K562 (cell line): Measurements from ENCODE around the gene PUS7L. TPM values are rescaled to one million over a fixed set of nuclear protein-coding genes. Genes with fewer than 3 reads are reported as not detected.

ENCODE experiments used
- ATAC-seq: fragments of 200-7000 bp; cut with Tn5 transposase; 3 replicates; pipeline ENCODE4 v1.9.1; 2020; ENCODE audit warnings: moderate library complexity
- BruUV-seq: library from RNA; stranded (reverse); fragments of 400-500 nt; replicated peaks from 2 replicates; lab custom pipeline; 2021; lab: Mats Ljungman, UMichigan
- CTCF ChIA-PET: fragments of 300-600 bp; formaldehyde crosslinking; extraction: SDS; loops from one replicate; lab custom pipeline; 2021; ENCODE audit warnings: low intra/inter-chr PET ratio; lab: Yijun Ruan, JAX
- POLR2A ChIA-PET: fragments of 300-600, 350-650 bp; sonication (Branson Sonifier 250); formaldehyde crosslinking; extraction: SDS; loops from one replicate; lab custom pipeline; 2021; ENCODE audit warnings: antibody characterized with exemption, inconsistent platforms; lab: Yijun Ruan, JAX
- DNase-seq, 4 experiments: peaks; one replicate each; pipeline versions ENCODE4 v3.0.0 to v3.0.0-alpha.2; 2011 to 2018; ENCODE audit warnings: low spot score in 3 of 4, mixed read lengths in 3 of 4; ENCODE audit errors: extremely low read depth in 1 of 4
- FAIRE-seq: peaks from 2 replicates; lab custom pipeline; 2011; peaks lifted over from hg19 to GRCh38; lab: Jason Lieb, UNC
- H2AFZ ChIP-seq: 2 replicates; pipeline ENCODE4 v1.6.0; 2011; ENCODE audit warnings: low read depth, low read length, control low read depth, inconsistent platforms
- H3K27ac ChIP-seq: fragments of 200-600 bp; 3 replicates; pipeline ENCODE4 v1.8.0; 2011; ENCODE audit warnings: low read depth, mild to moderate bottlenecking, control low read depth, inconsistent platforms, low read length, moderate library complexity, mixed read lengths; ENCODE audit errors: extremely low read depth
- H3K27me3 ChIP-seq, 2 experiments: fragments of 300-600 bp in 1 of 2; 2 replicates in 1 of 2; 3 replicates in 1 of 2; pipeline versions ENCODE4 v1.6.0 to v1.8.0; 2011; ENCODE audit warnings: inconsistent platforms in 2 of 2, low read length in 2 of 2, mild to moderate bottlenecking in 1 of 2, mixed read lengths in 1 of 2, moderate library complexity in 1 of 2; ENCODE audit not compliant: control insufficient read depth in 2 of 2, insufficient read depth in 2 of 2
- H3K36me3 ChIP-seq: fragments of 300-600 bp; 3 replicates; pipeline ENCODE4 v1.8.0; 2011; ENCODE audit warnings: mild to moderate bottlenecking, low read length, inconsistent platforms; ENCODE audit not compliant: control insufficient read depth, insufficient read depth
- H3K4me1 ChIP-seq, 2 experiments: fragments of 200-600 bp in 1 of 2; replicated peaks in 1 of 2; 2 replicates in 1 of 2; 3 replicates in 1 of 2; pipeline versions ENCODE4 v1.5.1 to v1.8.0; 2011; ENCODE audit warnings: inconsistent platforms in 2 of 2, low read length in 2 of 2, mild to moderate bottlenecking in 1 of 2, mixed read lengths in 1 of 2, moderate library complexity in 1 of 2; ENCODE audit not compliant: control insufficient read depth in 2 of 2, insufficient read depth in 2 of 2
- H3K4me2 ChIP-seq: 2 replicates; pipeline ENCODE4 v1.6.1; 2011; ENCODE audit warnings: low read length, control low read depth, inconsistent platforms, mixed read lengths; ENCODE audit not compliant: insufficient read depth
- H3K4me3 ChIP-seq: fragments of 200-600 bp; sonication (generic), shearing (Covaris generic); 2 replicates; pipeline ENCODE4 v1.5.1; 2016; ENCODE audit warnings: control low read depth, inconsistent platforms
- H3K79me2 ChIP-seq: fragments of 200-600 bp; 3 replicates; pipeline ENCODE4 v1.8.0; 2011; ENCODE audit warnings: low read length, inconsistent platforms; ENCODE audit not compliant: control insufficient read depth, insufficient read depth
- H3K9ac ChIP-seq, 2 experiments: 2 replicates each; pipeline versions ENCODE4 v1.6.0 to v1.6.1; 2011; ENCODE audit warnings: low read depth in 2 of 2, low read length in 2 of 2, control low read depth in 1 of 2, inconsistent platforms in 1 of 2, mild to moderate bottlenecking in 1 of 2, mixed read lengths in 1 of 2; ENCODE audit not compliant: insufficient read depth in 1 of 2
- H3K9me1 ChIP-seq: one replicate; pipeline ENCODE4 v1.6.0; 2011; ENCODE audit warnings: inconsistent platforms, mild to moderate bottlenecking, low read length, moderate library complexity; ENCODE audit not compliant: control insufficient read depth, insufficient read depth
- H3K9me3 ChIP-seq: replicated peaks from 2 replicates; pipeline ENCODE4 v1.5.1; 2011; ENCODE audit warnings: low read depth, low read length, inconsistent platforms; ENCODE audit not compliant: control insufficient read depth, insufficient read depth
- H4K20me1 ChIP-seq: replicated peaks from 2 replicates; pipeline ENCODE4 v1.6.1; 2011; ENCODE audit warnings: low read length, inconsistent platforms, mixed read lengths; ENCODE audit not compliant: control insufficient read depth, insufficient read depth
- CCNT2 ChIP-seq: IDR thresholded peaks from 2 replicates; pipeline ENCODE4 v1.6.1; 2011; ENCODE audit warnings: borderline replicate concordance, low read depth, mild to moderate bottlenecking, moderate library complexity, mixed read lengths, low read length; ENCODE audit not compliant: insufficient read length; ENCODE audit errors: extremely low read depth
- CHD4 ChIP-seq: fragments of 200-600 bp; sonication (generic); IDR thresholded peaks from 3 replicates; pipeline ENCODE4 v1.6.1; 2012; ENCODE audit warnings: low read depth, mild to moderate bottlenecking, mixed read lengths, low read length, inconsistent platforms; ENCODE audit not compliant: insufficient read depth, insufficient replicate concordance, poor library complexity, severe bottlenecking
- MBD2 ChIP-seq: sonication (generic); IDR thresholded peaks from 2 replicates; pipeline ENCODE4 v1.6.1; 2016; ENCODE audit warnings: low read depth, borderline replicate concordance
- MTA2 ChIP-seq: fragments of 450-650 bp; IDR thresholded peaks from 2 replicates; pipeline ENCODE4 v1.6.1; 2016; ENCODE audit warnings: low read depth
- NCOA6 ChIP-seq: fragments of 450-650 bp; IDR thresholded peaks from 2 replicates; pipeline ENCODE4 v1.6.1; 2017; ENCODE audit warnings: mild to moderate bottlenecking
- RBBP5 ChIP-seq: fragments of 200-600 bp; sonication (generic); IDR thresholded peaks from 2 replicates; pipeline ENCODE4 v1.6.1; 2012; ENCODE audit warnings: borderline replicate concordance, mild to moderate bottlenecking, low read length, control low read depth, inconsistent platforms; ENCODE audit not compliant: insufficient read depth, poor library complexity, severe bottlenecking
- STAT5A ChIP-seq: IDR thresholded peaks from 2 replicates; pipeline ENCODE4 v1.6.1; 2012; ENCODE audit warnings: low read length, inconsistent platforms, borderline replicate concordance
- WGBS: fragments of 100-300 bp; shearing (Covaris generic); methylation state at CpG from one replicate; pipeline ENCODE4 v1.1.6; 2016; ENCODE audit warnings: low coverage, mixed read lengths; ENCODE audit not compliant: insufficient coverage; ENCODE audit errors: missing lambda C conversion rate; 5-methylcytosine and 5-hydroxymethylcytosine counted together
- in situ Hi-C: fragments of 300-500 bp; cut with MboI; formaldehyde crosslinking; loops from 4 replicates; pipeline ENCODE4 v1.15.0; 2018; ENCODE audit warnings: inconsistent platforms, mixed read lengths
- intact Hi-C: fragments of 100-400 bp; cut with micrococcal nuclease; formaldehyde crosslinking; loops from 2 replicates; pipeline ENCODE4 v1.14.2; 2022
- polyA plus RNA-seq, 8 experiments: library from polyadenylated mRNA; depleted of rRNA in 4 of 8; stranded (reverse) in 5 of 8; unstranded in 3 of 8; fragments of >200 nt; fragmentation: Nextera tagmentation in 2 of 8; fragmentation: Illumina TruSeq in 1 of 8; extraction: Ambion mirVana in 2 of 8; extraction: Trizol in 1 of 8; gene quantifications; 2 replicates each; pipeline versions ENCODE4 v1.2.1 to v1.2.3, GENCODE V29; 2011 to 2014; ENCODE audit warnings: inconsistent platforms in 1 of 8, missing spikeins in 1 of 8
- total RNA-seq, 7 experiments: library from RNA; depleted of rRNA in 6 of 7; stranded (reverse); fragments of >200 nt in 6 of 7; fragmentation: Illumina TruSeq in 2 of 7; extraction: Trizol in 2 of 7; gene quantifications; 2 replicates each; pipeline versions ENCODE4 v1.2.1 to v1.2.3, GENCODE V29; 2011 to 2021; ENCODE audit warnings: low replicate concordance in 1 of 7
- TF ChIP-seq, protein P1 (sequence below): fragments of 250-450 bp; sonication (Bioruptor Pico); IDR thresholded peaks from 2 replicates; pipeline ENCODE4 v1.8.0; 2022; ENCODE audit warnings: moderate library complexity, mild to moderate bottlenecking, inconsistent platforms
- TF ChIP-seq, protein P2 (sequence below): fragments of 450-650 bp; IDR thresholded peaks from 2 replicates; pipeline ENCODE4 v1.6.1; 2017; ENCODE audit warnings: antibody characterized with exemption
- TF ChIP-seq, protein P3 (sequence below): sonication (generic); formaldehyde crosslinking; IDR thresholded peaks from 2 replicates; pipeline ENCODE4 v1.8.1; 2022; ENCODE audit warnings: missing genetic modification reagents
- TF ChIP-seq, protein P4 (sequence below): fragments of 200-800 bp; sonication (Bioruptor generic); IDR thresholded peaks from 2 replicates; pipeline ENCODE4 v1.6.1; 2016; ENCODE audit warnings: missing genetic modification characterization, missing compliant biosample characterization

The PUS7L gene
- total and polyA plus RNA-seq, 9 of the 15 experiments (the other 6 are each of a cell fraction or from before 2014, with no cell fraction given): 10.8 to 53.3 (median 25.2) TPM

DNA sequence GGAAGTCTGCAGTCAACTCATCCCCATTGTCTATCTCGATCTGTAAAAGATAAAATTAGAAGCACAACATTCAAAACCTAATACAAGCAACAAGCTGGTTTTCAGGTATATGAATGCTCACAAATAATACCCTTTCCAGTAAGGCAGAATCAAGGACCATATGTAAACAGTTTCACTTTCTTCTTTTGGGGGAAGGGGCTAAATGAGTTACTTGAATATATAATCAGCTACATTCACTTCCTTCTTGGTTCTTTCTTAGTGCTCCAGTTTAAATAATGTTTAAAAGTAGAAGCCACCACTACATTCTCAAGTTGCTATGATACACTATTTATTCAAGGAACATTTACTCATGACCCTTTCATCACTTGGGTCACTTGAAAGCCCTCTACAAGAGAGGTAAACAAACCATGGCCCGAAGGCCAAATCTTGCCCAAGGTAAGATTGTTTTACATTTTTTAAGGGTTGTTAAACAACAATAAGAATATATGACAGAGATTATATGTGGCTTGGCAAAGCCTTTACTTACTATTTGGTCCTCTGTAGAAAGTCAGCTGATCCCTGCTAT is 37.2 kb upstream of the PUS7L start:
- BruUV-seq: no TSS peak
- CTCF ChIA-PET: no interaction called here
- no peak overlapping the region for H3K9ac ChIP-seq
- no peaks in the 10 kb centered on the region for H3K9me1 ChIP-seq
- peaks cover 59% of the 10 kb centered on the region for H3K36me3 ChIP-seq
- H3K4me3 ChIP-seq: no peak overlapping the region
- ATAC-seq (no peak), DNase-seq (no peak), FAIRE-seq (no peak)
- no peak overlapping the region for H3K27ac ChIP-seq
- no peak overlapping the region for H2AFZ ChIP-seq
- H3K9me3 ChIP-seq: no peaks in the 10 kb centered on the region
- H3K4me2 ChIP-seq: no peak overlapping the region
- in situ Hi-C loops (no loop called here), intact Hi-C loops (no loop called here)
- TF ChIP-seq MTA2 (no peak), CHD4 (no peak), CCNT2 (no peak), MBD2 (no peak), RBBP5 (no peak), STAT5A (no peak), NCOA6 (no peak)
- TF ChIP-seq, protein P1, sequence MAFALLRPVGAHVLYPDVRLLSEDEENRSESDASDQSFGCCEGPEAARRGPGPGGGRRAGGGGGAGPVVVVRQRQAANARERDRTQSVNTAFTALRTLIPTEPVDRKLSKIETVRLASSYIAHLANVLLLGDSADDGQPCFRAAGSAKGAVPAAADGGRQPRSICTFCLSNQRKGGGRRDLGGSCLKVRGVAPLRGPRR (CRISPR knock-in tag): no peak
- TF ChIP-seq, protein P2, sequence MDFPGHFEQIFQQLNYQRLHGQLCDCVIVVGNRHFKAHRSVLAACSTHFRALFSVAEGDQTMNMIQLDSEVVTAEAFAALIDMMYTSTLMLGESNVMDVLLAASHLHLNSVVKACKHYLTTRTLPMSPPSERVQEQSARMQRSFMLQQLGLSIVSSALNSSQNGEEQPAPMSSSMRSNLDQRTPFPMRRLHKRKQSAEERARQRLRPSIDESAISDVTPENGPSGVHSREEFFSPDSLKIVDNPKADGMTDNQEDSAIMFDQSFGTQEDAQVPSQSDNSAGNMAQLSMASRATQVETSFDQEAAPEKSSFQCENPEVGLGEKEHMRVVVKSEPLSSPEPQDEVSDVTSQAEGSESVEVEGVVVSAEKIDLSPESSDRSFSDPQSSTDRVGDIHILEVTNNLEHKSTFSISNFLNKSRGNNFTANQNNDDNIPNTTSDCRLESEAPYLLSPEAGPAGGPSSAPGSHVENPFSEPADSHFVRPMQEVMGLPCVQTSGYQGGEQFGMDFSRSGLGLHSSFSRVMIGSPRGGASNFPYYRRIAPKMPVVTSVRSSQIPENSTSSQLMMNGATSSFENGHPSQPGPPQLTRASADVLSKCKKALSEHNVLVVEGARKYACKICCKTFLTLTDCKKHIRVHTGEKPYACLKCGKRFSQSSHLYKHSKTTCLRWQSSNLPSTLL: no peak
- TF ChIP-seq, protein P3, sequence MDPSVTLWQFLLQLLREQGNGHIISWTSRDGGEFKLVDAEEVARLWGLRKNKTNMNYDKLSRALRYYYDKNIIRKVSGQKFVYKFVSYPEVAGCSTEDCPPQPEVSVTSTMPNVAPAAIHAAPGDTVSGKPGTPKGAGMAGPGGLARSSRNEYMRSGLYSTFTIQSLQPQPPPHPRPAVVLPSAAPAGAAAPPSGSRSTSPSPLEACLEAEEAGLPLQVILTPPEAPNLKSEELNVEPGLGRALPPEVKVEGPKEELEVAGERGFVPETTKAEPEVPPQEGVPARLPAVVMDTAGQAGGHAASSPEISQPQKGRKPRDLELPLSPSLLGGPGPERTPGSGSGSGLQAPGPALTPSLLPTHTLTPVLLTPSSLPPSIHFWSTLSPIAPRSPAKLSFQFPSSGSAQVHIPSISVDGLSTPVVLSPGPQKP: no peak
- TF ChIP-seq, protein P4, sequence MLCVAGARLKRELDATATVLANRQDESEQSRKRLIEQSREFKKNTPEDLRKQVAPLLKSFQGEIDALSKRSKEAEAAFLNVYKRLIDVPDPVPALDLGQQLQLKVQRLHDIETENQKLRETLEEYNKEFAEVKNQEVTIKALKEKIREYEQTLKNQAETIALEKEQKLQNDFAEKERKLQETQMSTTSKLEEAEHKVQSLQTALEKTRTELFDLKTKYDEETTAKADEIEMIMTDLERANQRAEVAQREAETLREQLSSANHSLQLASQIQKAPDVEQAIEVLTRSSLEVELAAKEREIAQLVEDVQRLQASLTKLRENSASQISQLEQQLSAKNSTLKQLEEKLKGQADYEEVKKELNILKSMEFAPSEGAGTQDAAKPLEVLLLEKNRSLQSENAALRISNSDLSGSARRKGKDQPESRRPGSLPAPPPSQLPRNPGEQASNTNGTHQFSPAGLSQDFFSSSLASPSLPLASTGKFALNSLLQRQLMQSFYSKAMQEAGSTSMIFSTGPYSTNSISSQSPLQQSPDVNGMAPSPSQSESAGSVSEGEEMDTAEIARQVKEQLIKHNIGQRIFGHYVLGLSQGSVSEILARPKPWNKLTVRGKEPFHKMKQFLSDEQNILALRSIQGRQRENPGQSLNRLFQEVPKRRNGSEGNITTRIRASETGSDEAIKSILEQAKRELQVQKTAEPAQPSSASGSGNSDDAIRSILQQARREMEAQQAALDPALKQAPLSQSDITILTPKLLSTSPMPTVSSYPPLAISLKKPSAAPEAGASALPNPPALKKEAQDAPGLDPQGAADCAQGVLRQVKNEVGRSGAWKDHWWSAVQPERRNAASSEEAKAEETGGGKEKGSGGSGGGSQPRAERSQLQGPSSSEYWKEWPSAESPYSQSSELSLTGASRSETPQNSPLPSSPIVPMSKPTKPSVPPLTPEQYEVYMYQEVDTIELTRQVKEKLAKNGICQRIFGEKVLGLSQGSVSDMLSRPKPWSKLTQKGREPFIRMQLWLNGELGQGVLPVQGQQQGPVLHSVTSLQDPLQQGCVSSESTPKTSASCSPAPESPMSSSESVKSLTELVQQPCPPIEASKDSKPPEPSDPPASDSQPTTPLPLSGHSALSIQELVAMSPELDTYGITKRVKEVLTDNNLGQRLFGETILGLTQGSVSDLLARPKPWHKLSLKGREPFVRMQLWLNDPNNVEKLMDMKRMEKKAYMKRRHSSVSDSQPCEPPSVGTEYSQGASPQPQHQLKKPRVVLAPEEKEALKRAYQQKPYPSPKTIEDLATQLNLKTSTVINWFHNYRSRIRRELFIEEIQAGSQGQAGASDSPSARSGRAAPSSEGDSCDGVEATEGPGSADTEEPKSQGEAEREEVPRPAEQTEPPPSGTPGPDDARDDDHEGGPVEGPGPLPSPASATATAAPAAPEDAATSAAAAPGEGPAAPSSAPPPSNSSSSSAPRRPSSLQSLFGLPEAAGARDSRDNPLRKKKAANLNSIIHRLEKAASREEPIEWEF (CRISPR knock-in tag): no peak
- TF ChIP-seq, all 486 proteins: peak for 0
- WGBS: 73% methylated on average over 2 of the region's 2 CpGs
- POLR2A ChIA-PET: interaction anchor here (0.6 kb wide), 1 partner anchor 19 kb away, joined by 4 read pairs; no protein-coding TSS in a partner anchor
- no peaks in the 10 kb centered on the region for H3K27me3 ChIP-seq
- H3K4me1 ChIP-seq: peaks cover 0 to 4% of the 10 kb centered on the region in 2 experiments; a peak in 1 of 5 replicates
- no peaks in the 10 kb centered on the region for H3K79me2 ChIP-seq
- H4K20me1 ChIP-seq: no peaks in the 10 kb centered on the region
